HUDEP-2 (cell line): ENCODE data around the gene ITIH4.
A peak's percentile ranks its signal among the peaks of the same experiment; 100 is the strongest.

Source experiments
- DNase-seq, 76 experiments: peaks; one replicate each; lab custom pipeline; 2025; ENCODE audit not compliant: unreplicated experiment in 76 of 76; lab: John Stamatoyannopoulos, UW

Gene ITIH4

DNA sequence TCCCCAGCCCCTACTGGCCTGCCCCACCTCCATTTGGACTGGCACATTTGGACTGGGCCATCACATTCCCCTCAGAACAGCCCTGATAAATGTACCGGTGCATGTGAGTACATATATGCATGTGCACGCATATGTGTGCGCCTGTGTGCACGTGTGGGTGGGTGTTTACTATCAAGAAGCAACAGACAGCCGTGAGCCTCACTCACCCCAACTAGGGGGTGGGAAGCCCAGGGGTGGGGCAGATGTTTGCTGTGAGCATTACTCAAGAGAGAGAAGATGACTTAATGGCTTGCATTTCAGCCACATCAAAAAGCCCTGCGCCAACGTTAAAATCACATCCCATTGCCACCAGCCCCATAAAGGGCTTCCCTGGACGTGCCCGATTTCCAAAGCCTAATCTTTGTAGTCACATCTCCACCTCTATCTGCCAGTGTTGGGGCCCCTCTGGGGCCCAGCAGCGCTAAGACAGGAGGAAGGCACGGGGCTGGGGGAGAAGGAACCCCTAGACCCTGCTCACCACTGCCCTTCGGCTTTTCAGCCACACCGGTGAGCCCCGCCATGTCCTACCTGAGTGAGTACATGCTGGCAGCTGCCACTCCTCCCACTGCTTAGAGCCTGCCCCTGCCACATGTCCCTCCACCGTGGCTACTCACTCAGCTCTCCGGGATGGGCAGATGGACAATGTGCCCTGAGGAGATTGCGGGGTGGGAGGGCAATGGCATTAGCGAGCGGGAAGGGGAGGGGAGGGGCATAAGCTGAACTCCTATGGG lies 25.0 kb downstream of the ITIH4 start:
- no peak for DNase-seq

- DNase-seq, result no peak
Observed at GRCh38 chr3:52801839-52802238, 28.6 kb downstream of the ITIH4 start.

DNA sequence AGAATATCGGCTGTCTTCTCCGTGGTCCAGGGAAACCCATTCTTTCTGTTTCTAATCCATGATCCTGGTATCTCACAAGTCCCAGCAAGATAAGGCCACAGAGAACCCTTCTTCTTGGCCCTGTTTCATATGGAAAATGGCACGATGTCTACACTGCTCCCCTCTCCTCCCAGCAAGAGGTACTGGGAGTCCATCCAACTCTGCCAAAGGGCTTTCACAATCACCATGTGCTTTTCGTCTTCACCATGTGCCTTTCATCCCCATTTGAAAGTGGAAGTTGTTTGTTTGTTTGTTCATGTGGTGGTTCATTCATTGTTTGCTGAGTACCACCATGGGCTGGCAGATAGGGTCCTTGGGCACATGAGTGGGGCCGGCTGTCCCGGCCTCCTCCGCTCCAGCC lies 30.4 kb downstream of the ITIH4 start:
- no peak for DNase-seq

DNA sequence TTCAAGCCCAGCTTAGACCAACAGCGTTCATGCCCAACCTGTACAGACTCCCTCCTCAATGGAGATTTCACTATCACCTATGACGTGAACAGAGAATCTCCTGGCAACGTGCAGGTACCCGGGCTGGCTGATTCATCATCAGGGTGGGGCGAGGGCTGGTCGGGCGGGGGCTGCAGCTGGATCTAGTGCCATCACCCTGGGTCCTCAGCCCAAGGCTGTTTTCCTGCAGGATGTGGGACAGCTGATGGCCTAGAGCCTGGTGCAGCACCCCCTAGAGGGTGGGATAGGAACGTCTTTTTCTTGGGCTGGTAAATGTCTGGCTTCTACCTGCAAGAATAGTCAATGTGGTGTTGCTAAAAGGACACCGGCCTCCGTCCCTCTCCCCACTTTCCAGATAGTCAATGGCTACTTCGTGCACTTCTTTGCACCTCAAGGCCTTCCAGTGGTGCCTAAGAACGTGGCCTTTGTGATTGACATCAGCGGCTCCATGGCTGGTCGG lies 31.4 kb downstream of the ITIH4 start:
- DNase-seq, result peak in 13 of 76 experiments; percentile 4 to 40 (median 10)

- no peak for DNase-seq
Observed at GRCh38 chr3:52798376-52798977, 32.0 kb downstream of the ITIH4 start.

DNA sequence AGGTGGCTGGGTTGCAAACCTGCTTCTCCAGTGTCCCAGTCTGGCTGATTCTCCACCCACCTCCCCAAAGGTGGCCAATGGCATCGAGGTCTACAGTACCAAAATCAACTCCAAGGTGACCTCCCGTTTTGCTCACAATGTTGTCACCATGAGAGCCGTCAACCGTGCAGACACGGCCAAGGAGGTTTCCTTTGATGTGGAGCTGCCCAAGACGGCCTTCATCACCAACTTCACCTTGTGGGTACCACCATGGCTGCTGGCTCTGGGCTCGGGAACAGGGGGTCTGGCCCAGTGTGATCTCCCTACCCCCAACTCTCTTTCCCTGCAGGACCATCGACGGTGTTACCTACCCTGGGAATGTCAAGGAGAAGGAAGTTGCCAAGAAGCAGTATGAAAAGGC lies 34.1 kb downstream of the ITIH4 start:
- no peak for DNase-seq

DNA sequence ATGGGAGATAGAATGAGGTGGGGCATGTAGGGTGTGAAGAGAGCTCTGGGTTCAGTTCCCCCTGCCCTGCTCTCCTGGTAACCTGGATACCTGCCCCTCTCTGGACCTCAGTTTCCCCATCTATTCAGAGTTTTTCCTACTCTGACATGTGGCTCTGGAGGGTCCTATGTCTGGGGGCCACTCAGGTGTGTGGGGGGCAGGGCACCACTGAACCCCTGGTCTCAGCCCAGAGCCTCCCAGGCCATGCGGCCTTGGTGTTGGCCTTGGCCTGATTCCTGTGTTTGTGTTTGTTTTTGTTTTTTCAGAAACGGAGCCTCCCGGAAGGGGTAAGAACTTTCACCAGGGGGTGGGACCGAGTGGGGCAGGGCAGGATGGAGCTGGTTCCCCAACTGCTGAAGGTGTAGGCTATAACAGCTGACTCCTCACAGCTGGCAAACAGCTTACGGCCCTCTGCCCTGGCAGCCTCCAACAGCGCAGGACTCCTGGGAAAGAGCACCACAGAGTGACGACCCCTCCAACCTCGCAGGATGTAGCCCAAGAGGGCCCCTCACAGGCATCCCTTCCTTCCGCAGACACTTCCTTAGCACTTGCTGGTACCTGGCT lies 35.1 kb downstream of the ITIH4 start:
- DNase-seq, result no peak

- no peak for DNase-seq
Observed at GRCh38 chr3:52794612-52795099, 35.8 kb downstream of the ITIH4 start, which contains the start of gene ITIH3. TSS of gene ITIH3 (plus strand) at chr3:52794796. CDS start at chr3:52794804, 8 bp downstream.

GRCh38 chr3:52793702-52794611 lies 36.5 kb downstream of the ITIH4 start:
- no peak for DNase-seq

DNA sequence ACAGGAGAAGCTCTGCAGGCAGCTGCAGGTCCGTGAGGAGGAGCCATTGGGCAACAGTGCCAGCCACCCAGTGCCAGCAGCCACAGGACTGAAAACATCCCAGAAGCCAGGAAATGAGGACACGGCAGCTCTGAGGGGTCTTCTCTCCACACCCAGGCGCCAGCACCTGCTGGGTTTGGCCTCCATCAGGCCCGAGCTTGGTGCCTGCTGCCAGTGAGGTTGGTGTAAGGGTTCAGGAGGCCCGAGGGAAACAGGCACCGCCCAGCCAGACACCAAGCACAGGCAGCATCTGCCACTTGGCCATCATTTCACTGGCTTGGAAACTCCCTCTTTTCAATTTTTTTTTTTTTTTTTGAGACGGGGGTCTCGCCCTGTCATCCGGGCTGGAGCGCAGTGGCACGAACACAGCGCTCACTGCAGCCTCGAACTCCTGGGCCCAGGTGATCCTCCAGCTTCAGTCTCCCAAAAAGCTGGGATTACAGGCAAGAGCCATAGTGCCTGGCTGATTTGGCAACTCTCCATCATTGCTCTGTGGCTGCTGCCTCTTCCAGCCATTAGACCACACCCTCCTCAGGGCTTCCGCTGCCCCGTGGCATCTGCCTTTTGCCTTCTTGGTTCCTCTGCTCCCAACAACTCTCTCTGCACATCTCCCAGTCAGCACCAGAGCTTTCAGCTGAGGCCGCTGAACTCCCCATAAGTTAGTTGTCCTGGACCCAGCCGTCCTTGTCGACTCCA lies 37.3 kb downstream of the ITIH4 start:
- peak in 32 of 76 experiments; percentile 4 to 60 (median 18) for DNase-seq

DNA sequence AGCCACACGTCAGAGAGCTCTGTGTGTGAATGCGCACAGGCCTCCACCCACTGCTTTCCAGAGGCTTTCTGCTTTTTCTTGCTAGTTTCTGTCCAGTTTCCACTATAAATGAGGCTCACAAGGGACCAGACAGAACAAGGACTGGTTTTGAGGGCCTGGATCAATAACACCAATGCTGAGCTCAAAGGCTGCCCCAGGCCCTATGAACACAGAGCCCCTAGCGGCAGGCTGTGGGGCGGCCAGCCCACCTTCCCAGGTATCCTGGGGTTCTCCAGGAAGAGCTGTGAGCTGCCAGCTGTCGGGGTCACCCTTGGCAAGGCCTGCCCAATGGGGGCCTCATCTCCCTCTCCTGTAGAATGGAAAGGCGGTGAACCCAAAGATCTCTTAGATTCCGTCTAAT lies 38.1 kb downstream of the ITIH4 start:
- no peak for DNase-seq

DNA sequence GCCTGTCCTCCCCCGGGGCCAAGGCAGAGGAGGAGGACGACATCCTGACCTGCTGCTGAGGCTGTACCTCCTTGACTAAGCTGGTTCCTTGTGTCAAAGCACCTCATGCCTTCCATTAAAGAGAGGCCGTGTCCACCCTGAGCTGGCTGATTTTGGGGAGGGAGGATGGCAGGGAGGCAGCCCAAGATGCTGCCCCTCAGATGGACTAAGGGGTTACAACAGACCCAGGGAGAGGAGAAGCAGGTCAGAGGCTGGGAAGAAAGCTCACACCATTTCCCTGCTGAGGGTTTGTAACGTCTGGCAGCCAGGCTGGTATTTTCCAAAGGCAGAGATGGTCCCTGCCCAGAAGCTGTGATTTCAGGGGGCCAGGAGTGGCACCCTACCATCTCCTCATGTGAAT lies 38.5 kb downstream of the ITIH4 start:
- no peak for DNase-seq

DNA sequence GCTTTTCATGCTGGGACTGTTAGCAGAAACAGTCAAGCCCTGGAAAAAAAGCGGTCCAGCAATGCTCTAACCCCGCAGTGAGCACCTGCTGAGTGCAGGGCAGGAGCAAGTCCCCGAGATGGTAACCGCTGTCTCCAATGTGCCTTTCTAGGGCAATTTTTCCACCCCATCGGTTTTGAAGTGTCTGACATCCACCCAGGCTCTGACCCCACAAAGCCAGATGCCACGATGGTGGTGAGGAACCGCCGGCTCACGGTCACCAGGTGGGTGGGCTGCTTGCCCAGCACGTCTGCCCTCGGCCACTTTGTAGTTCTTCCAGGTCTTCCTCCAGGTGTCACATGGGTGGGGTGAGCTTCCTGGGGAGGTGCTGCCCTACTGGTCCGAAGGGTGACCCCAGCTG lies 39.1 kb downstream of the ITIH4 start:
- no peak for DNase-seq

GRCh38 chr3:52790741-52791140 lies 39.7 kb downstream of the ITIH4 start:
- DNase-seq, result no peak

DNA sequence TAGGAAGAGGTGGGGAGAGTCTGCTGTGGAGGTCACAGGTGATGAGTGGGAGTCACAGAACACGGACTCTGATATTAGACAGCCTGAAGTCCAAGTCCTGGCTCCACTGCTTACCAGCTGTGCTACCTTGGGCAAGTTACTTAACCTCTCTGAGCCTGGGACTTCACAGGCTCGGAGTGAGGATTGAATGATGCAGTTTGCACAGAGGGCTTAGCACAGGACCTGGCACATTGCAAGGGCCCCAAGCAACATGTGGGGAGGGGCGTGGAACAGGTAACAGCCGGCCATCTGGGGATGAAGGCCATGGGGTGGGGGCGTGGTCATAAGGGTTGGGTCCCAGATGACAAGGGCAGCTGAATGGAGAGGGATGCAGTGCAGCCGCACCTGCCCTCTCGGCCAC lies 40.1 kb downstream of the ITIH4 start:
- DNase-seq, result no peak

DNA sequence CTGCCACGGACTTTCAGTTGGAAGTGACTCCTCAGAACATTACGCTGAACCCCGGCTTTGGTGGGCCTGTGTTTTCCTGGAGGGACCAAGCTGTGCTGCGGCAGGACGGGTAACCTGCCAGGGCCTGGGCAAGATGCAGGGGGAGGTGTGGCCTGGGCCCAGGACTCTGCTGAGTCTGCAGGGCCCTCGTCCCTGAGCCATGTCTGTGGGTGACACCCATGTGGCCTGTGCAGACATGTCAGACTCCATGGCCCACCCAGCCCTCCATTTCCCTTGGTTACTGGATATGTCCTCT lies 40.8 kb downstream of the ITIH4 start:
- DNase-seq, result no peak

GRCh38 chr3:52788890-52789745 lies 41.4 kb downstream of the ITIH4 start:
- no peak for DNase-seq

GRCh38 chr3:52787672-52788625 lies 42.5 kb downstream of the ITIH4 start:
- DNase-seq, result no peak
